ENCODE results near the gene IQCM. TPM values are rescaled to one million over a fixed set of nuclear protein-coding genes. Genes with fewer than 3 reads are reported as not detected.

The IQCM gene
- total RNA-seq, 4 donors from 2014 or later, result not detected

- intact Hi-C loops (cut with DNase I), result loop anchor here (10.0 kb wide), 1 partner anchor 525 kb away; no protein-coding TSS in a partner anchor
- WGBS, 2 donors, result 90 to 94% methylated on average over 3 of the region's 3 CpGs
- no peaks in the 10 kb centered on the region for H3K27me3 ChIP-seq
Measured at GRCh38 chr4:149370002-149370401, 445.6 kb downstream of the IQCM start.

GRCh38 chr4:149353241-149353640 is 462.4 kb downstream of the IQCM start:
- no peak for DNase-seq
- no peak overlapping the region for H3K27ac ChIP-seq
- H3K9me3 ChIP-seq, result no peaks in the 10 kb centered on the region
- H3K36me3 ChIP-seq, result no peaks in the 10 kb centered on the region
- no peaks in the 10 kb centered on the region for H3K4me1 ChIP-seq
- intact Hi-C loops (cut with DNase I), result no loop called here
- TF ChIP-seq CTCF (IDR thresholded peaks at IDR 0.05), result no peak
- TF ChIP-seq POLR2A (IDR thresholded peaks at IDR 0.05), result no peak
- no peak overlapping the region for H3K4me3 ChIP-seq (replicated peaks in 1 of 3)
- 85 to 86% methylated on average over 3 of the region's 3 CpGs for WGBS, 2 donors
- no peaks in the 10 kb centered on the region for H3K27me3 ChIP-seq

More at GRCh38 chr4:149370002-149370401, 445.6 kb downstream of the IQCM start:
- H3K9me3 ChIP-seq, result no peaks in the 10 kb centered on the region
- no peaks in the 10 kb centered on the region for H3K36me3 ChIP-seq
- no peak overlapping the region for H3K4me3 ChIP-seq (replicated peaks in 1 of 3)
- TF ChIP-seq CTCF (IDR thresholded peaks at IDR 0.05) (no peak), POLR2A (IDR thresholded peaks at IDR 0.05) (no peak)
- H3K27ac ChIP-seq, result no peak overlapping the region
- H3K4me1 ChIP-seq, result no peaks in the 10 kb centered on the region
- DNase-seq, result no peak

- Histone ChIP-seq H3K27ac (no peak overlapping the region), H3K9me3 (no peaks in the 10 kb centered on the region), H3K27me3 (no peaks in the 10 kb centered on the region), H3K4me1 (no peaks in the 10 kb centered on the region), H3K4me3 (replicated peaks in 1 of 3) (no peak overlapping the region), H3K36me3 (no peaks in the 10 kb centered on the region)
- DNase-seq, result no peak
- TF ChIP-seq CTCF (IDR thresholded peaks at IDR 0.05) (no peak), POLR2A (IDR thresholded peaks at IDR 0.05) (no peak)
- intact Hi-C loops (cut with DNase I), result no loop called here
Measured at GRCh38 chr4:149349541-149349940, 466.1 kb downstream of the IQCM start.

- DNase-seq, result no peak
- H3K27ac ChIP-seq, result no peak overlapping the region
- TF ChIP-seq POLR2A (IDR thresholded peaks at IDR 0.05) (no peak), CTCF (IDR thresholded peaks at IDR 0.05) (no peak)
- H3K36me3 ChIP-seq, result no peaks in the 10 kb centered on the region
- WGBS, 2 donors, result 94% methylated on average over 3 of the region's 3 CpGs
- no peaks in the 10 kb centered on the region for H3K9me3 ChIP-seq
- H3K27me3 ChIP-seq, result no peaks in the 10 kb centered on the region
- intact Hi-C loops (cut with DNase I), result no loop called here
- no peaks in the 10 kb centered on the region for H3K4me1 ChIP-seq
- H3K4me3 ChIP-seq (replicated peaks in 1 of 3), result no peak overlapping the region
Measured at GRCh38 chr4:149347139-149347538, 468.5 kb downstream of the IQCM start.

- TF ChIP-seq CTCF (IDR thresholded peaks at IDR 0.05), result no peak
- TF ChIP-seq POLR2A (IDR thresholded peaks at IDR 0.05), result no peak
Measured at GRCh38 chr4:149345424-149345823, 470.2 kb downstream of the IQCM start.

More at GRCh38 chr4:149345424-149345823, 470.2 kb downstream of the IQCM start:
- 89 to 94% methylated on average over 1 of the region's 1 CpG for WGBS, 2 donors
- Histone ChIP-seq H3K4me1 (no peaks in the 10 kb centered on the region), H3K27ac (no peak overlapping the region), H3K4me3 (replicated peaks in 1 of 3) (no peak overlapping the region), H3K9me3 (no peaks in the 10 kb centered on the region), H3K36me3 (no peaks in the 10 kb centered on the region), H3K27me3 (no peaks in the 10 kb centered on the region)
- intact Hi-C loops (cut with DNase I), result no loop called here
- no peak for DNase-seq
